T-helper 1 cell treated with Interleukin-12 subunit alpha and Interleukin-12 subunit beta and Interleukin-4 antibody, amounts not matched to agents 30 μg/mL and 1 μg/mL, for 36 hours (primary cell): Measurements from ENCODE around the gene ANKRD13A.
A peak's percentile ranks its signal among the peaks of the same experiment; 100 is the strongest.

Source experiments
- H3K27ac Mint-ChIP-seq: one replicate; pipeline ENCODE4 v1.8.0; 2021; ENCODE audit warnings: mild to moderate bottlenecking, mixed read lengths
- H3K27me3 Mint-ChIP-seq: one replicate; pipeline ENCODE4 v1.8.0; 2021; ENCODE audit warnings: low read depth, mixed read lengths
- H3K36me3 Mint-ChIP-seq: one replicate; pipeline ENCODE4 v1.8.0; 2021; ENCODE audit warnings: low read depth, mixed read lengths
- H3K4me1 Mint-ChIP-seq: one replicate; pipeline ENCODE4 v1.8.0; 2021; ENCODE audit warnings: low read depth, mixed read lengths
- H3K4me3 Mint-ChIP-seq: one replicate; pipeline ENCODE4 v1.8.0; 2021; ENCODE audit warnings: mild to moderate bottlenecking, moderate library complexity, mixed read lengths
- H3K9me3 Mint-ChIP-seq: one replicate; pipeline ENCODE4 v1.8.0; 2021; ENCODE audit warnings: mixed read lengths

Gene ANKRD13A

GRCh38 chr12:109994401-109995175, 4.6 kb upstream of the ANKRD13A start:
- Mint-ChIP-seq H3K9me3 (no peaks in the 10 kb centered on the region), H3K36me3 (peaks cover 18% of the 10 kb centered on the region)

GRCh38 chr12:109995361-109995685, 3.9 kb upstream of the ANKRD13A start:
- Mint-ChIP-seq H3K36me3 (peaks cover 15% of the 10 kb centered on the region), H3K4me3 (peak overlapping the region; percentile 92), H3K27ac (peak overlapping the region; percentile 93), H3K27me3 (no peaks in the 10 kb centered on the region), H3K9me3 (no peaks in the 10 kb centered on the region), H3K4me1 (peaks cover 55% of the 10 kb centered on the region)

More at GRCh38 chr12:109994401-109995175, 4.6 kb upstream of the ANKRD13A start:
- peaks cover 57% of the 10 kb centered on the region for H3K4me1 Mint-ChIP-seq
- peak overlapping the region; percentile 92 for H3K4me3 Mint-ChIP-seq
- no peaks in the 10 kb centered on the region for H3K27me3 Mint-ChIP-seq
- peak overlapping the region; percentile 93 for H3K27ac Mint-ChIP-seq

GRCh38 chr12:109995686-109996482, 3.3 kb upstream of the ANKRD13A start, which contains the start of gene GIT2:
TSS of gene GIT2 (minus strand) at chr12:109996368. CDS start at chr12:109996224, 144 bp downstream.
- Mint-ChIP-seq H3K27me3 (no peaks in the 10 kb centered on the region), H3K9me3 (no peaks in the 10 kb centered on the region), H3K27ac (peak within 1 kb of the TSS; percentile 93), H3K36me3 (peaks cover 12% of the 10 kb centered on the region), H3K4me1 (peaks cover 52% of the 10 kb centered on the region), H3K4me3 (peak within 1 kb of the TSS; percentile 92)

- Mint-ChIP-seq H3K4me3 (peak overlapping the region; percentile 80), H3K4me1 (peaks cover 51% of the 10 kb centered on the region)
Measured at GRCh38 chr12:109996483-109996853, 2.8 kb upstream of the ANKRD13A start.

GRCh38 chr12:109997393-109997792, 1.8 kb upstream of the ANKRD13A start:
- H3K27ac Mint-ChIP-seq = no peak overlapping the region
- H3K4me3 Mint-ChIP-seq = peak overlapping the region; percentile 89
- H3K27me3 Mint-ChIP-seq = no peaks in the 10 kb centered on the region
- no peaks in the 10 kb centered on the region for H3K9me3 Mint-ChIP-seq
- H3K4me1 Mint-ChIP-seq = peaks cover 50% of the 10 kb centered on the region
- peaks cover 11% of the 10 kb centered on the region for H3K36me3 Mint-ChIP-seq

More at GRCh38 chr12:109996483-109996853, 2.8 kb upstream of the ANKRD13A start:
- peaks cover 10% of the 10 kb centered on the region for H3K36me3 Mint-ChIP-seq
- peak overlapping the region; percentile 84 for H3K27ac Mint-ChIP-seq
- no peaks in the 10 kb centered on the region for H3K27me3 Mint-ChIP-seq
- H3K9me3 Mint-ChIP-seq = no peaks in the 10 kb centered on the region

GRCh38 chr12:109998241-109998903, 858 bp upstream of the ANKRD13A start:
- Mint-ChIP-seq H3K27ac (peak overlapping the region; percentile 96), H3K9me3 (no peaks in the 10 kb centered on the region), H3K36me3 (peaks cover 15% of the 10 kb centered on the region), H3K4me1 (peaks cover 47% of the 10 kb centered on the region), H3K27me3 (no peaks in the 10 kb centered on the region), H3K4me3 (peak overlapping the region; percentile 89)

GRCh38 chr12:109999649-109999971, 380 bp downstream of the ANKRD13A start:
- Mint-ChIP-seq H3K4me3 (peak overlapping the region; percentile 98), H3K4me1 (peaks cover 43% of the 10 kb centered on the region), H3K36me3 (peaks cover 13% of the 10 kb centered on the region), H3K27me3 (no peaks in the 10 kb centered on the region), H3K9me3 (no peaks in the 10 kb centered on the region), H3K27ac (peak overlapping the region; percentile 91)

- no peaks in the 10 kb centered on the region for H3K27me3 Mint-ChIP-seq
- H3K9me3 Mint-ChIP-seq = no peaks in the 10 kb centered on the region
- peaks cover 42% of the 10 kb centered on the region for H3K4me1 Mint-ChIP-seq
Measured at GRCh38 chr12:109999983-110000505, 814 bp downstream of the ANKRD13A start.

GRCh38 chr12:110001596-110001995, 2.4 kb downstream of the ANKRD13A start:
- Mint-ChIP-seq H3K36me3 (peaks cover 22% of the 10 kb centered on the region), H3K4me1 (peaks cover 47% of the 10 kb centered on the region), H3K9me3 (no peaks in the 10 kb centered on the region), H3K4me3 (no peak overlapping the region), H3K27ac (no peak overlapping the region), H3K27me3 (no peaks in the 10 kb centered on the region)

More at GRCh38 chr12:109999983-110000505, 814 bp downstream of the ANKRD13A start:
- peak overlapping the region; percentile 91 for H3K27ac Mint-ChIP-seq
- peaks cover 11% of the 10 kb centered on the region for H3K36me3 Mint-ChIP-seq
- peak overlapping the region; percentile 98 for H3K4me3 Mint-ChIP-seq

- H3K9me3 Mint-ChIP-seq = no peaks in the 10 kb centered on the region
- H3K36me3 Mint-ChIP-seq = peaks cover 30% of the 10 kb centered on the region
- peak overlapping the region; percentile 31 for H3K27ac Mint-ChIP-seq
- no peak overlapping the region for H3K4me3 Mint-ChIP-seq
- H3K27me3 Mint-ChIP-seq = no peaks in the 10 kb centered on the region
- peaks cover 43% of the 10 kb centered on the region for H3K4me1 Mint-ChIP-seq
Measured at GRCh38 chr12:110002676-110003515, 3.7 kb downstream of the ANKRD13A start.

- Mint-ChIP-seq H3K27ac (peak overlapping the region; percentile 55), H3K4me3 (peak overlapping the region; percentile 31), H3K36me3 (peaks cover 36% of the 10 kb centered on the region), H3K9me3 (no peaks in the 10 kb centered on the region), H3K27me3 (no peaks in the 10 kb centered on the region), H3K4me1 (peaks cover 40% of the 10 kb centered on the region)
Measured at GRCh38 chr12:110004598-110004997, 5.4 kb downstream of the ANKRD13A start.

- no peaks in the 10 kb centered on the region for H3K9me3 Mint-ChIP-seq
- H3K27ac Mint-ChIP-seq = peak overlapping the region; percentile 62
- H3K27me3 Mint-ChIP-seq = no peaks in the 10 kb centered on the region
- H3K4me3 Mint-ChIP-seq = peak overlapping the region; percentile 43
- H3K36me3 Mint-ChIP-seq = peaks cover 38% of the 10 kb centered on the region
- H3K4me1 Mint-ChIP-seq = peaks cover 41% of the 10 kb centered on the region
Measured at GRCh38 chr12:110005319-110005973, 6.2 kb downstream of the ANKRD13A start.

GRCh38 chr12:110006115-110006514, 6.9 kb downstream of the ANKRD13A start:
- Mint-ChIP-seq H3K27ac (no peak overlapping the region), H3K36me3 (peaks cover 36% of the 10 kb centered on the region), H3K9me3 (no peaks in the 10 kb centered on the region), H3K4me3 (no peak overlapping the region), H3K4me1 (peaks cover 45% of the 10 kb centered on the region), H3K27me3 (no peaks in the 10 kb centered on the region)
